Ramos (cell line): ENCODE measurements around the gene ZNF222.

Experiments
- in situ Hi-C: fragments of 300-500 bp; cut with MboI; formaldehyde crosslinking; loops from one replicate; pipeline ENCODE4 v1.14.3; 2022; ENCODE audit warnings: low sequenced_read_pairs; ENCODE audit not compliant: unreplicated experiment

ZNF222 gene

GRCh38 chr19:44051650-44052402 lies 26.6 kb downstream of the ZNF222 start, which contains the start of gene ZNF223:
Gene ZNF223, plus strand, starts transcription at chr19:44052036. Its CDS starts 3,141 bp downstream, at chr19:44055177.
- in situ Hi-C loops = no loop called here

DNA sequence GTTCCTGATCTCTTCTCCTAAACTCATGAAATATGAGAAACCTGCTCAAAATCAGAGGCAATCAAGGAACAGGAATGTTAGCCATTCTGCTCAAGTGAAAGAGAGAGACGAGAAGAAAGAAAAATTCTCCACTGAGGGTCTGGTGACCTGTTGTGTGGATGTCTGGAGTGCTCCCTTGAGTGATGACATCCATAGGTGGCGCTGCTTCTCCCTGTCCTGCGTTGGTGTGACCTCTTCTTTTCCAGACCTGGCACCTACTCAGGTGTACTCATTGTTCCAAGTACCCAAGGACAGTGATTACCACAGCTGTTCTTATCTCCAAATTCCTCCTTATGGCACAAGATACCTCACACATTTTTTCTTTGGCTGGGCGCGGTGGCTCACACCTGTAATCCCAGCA lies 30.7 kb downstream of the ZNF222 start:
- in situ Hi-C loops = no loop called here

- in situ Hi-C loops = no loop called here
These were observed 34.0 kb downstream of the ZNF222 start for GRCh38 chr19:44059229-44059628.

- in situ Hi-C loops = no loop called here
These were observed 35.9 kb downstream of the ZNF222 start for GRCh38 chr19:44061038-44061437.

DNA sequence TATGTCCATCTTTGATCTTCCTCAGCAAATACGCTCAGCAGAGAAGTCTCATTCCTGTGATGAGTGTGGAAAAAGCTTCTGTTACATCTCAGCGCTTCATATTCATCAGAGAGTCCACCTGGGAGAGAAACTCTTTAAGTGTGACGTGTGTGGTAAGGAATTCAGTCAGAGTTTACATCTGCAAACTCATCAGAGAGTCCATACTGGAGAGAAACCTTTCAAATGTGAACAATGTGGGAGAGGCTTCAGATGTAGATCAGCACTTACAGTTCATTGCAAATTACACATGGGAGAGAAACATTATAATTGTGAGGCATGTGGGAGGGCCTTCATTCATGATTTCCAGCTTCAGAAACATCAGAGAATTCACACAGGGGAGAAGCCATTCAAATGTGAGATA lies 41.1 kb downstream of the ZNF222 start:
- in situ Hi-C loops = no loop called here

DNA sequence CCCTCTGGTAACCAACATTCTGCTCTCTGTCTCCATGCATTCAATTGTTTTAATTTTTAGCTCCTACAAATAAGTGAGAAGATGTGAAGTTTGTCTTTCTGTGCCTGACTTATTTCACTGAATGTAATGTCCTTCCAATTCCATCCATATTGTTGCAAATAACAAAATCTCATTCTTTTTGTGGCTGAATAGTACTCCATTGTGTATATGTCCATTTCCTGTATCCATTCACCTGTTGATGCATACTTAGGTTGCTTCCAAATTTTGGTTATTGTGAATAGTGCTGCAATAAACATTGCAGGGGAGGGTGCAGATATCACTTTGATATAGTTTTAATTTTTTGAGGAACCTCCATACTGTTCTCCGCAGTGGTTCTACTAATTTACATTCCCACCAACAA lies 44.2 kb downstream of the ZNF222 start:
- in situ Hi-C loops = no loop called here

DNA sequence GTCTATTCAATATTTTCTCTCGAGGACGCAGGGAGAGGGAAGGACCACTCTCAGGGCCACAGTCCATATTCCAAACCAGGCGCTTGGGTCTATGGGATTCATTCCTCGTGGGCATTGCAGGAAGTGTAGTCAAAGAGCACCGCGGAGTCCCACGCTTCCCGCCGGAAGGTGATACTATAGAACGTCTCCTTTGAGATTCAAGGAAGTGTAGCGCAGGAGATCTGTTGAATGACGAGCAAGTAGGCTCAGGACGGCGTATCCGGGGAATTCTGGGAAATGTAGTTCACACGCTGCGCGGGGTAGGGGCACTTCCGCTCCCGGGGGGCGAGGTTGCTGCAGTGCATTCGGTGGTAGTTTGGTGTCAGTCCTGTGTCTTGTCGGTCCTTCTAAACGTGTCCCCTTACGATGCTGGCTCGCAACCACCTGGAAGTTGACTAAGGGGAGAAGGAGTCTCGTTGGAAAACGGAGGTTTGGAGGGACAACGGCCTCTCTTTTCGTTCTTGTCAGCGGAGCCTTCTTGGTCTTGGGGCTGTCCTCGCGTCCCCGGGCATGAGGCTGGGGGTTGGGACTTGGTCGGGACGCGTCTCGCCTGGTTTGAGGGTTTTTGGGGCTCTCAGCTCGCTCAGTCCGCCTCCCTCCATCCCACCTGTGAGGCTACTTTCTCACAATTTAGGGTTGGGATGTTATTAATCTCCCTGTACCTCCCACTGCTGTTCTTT lies 46.8 kb downstream of the ZNF222 start, which contains the start of gene ZNF284:
Gene ZNF284 (plus strand): TSS at position 336 of the 719 bp plus-strand sequence. CDS start 4,231 bp downstream, outside the sequence.
- in situ Hi-C loops = no loop called here

- in situ Hi-C loops = no loop called here
These were observed 47.6 kb downstream of the ZNF222 start for GRCh38 chr19:44072543-44073401.

DNA sequence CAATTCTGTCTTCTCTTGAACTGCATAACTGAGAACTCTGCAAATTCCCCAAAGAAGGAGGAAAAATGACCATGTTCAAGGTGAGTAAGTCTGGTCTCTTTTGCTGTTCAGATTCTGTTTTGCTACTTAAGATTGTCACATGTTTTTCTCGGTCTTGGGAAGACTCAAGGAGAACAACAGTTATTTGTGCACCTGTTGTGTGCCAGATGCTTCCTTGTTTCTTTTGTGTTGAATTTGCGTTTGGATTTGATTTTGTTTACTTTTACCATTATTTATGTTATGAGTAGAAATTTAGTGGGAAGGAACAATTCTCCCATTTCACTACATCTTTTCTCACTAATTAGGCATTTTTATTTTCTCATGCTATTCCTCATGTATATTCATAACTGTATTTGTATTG lies 51.1 kb downstream of the ZNF222 start:
- in situ Hi-C loops = no loop called here
